Gastrocnemius medialis (tissue), 4 donors: ENCODE data around the gene PPP1R26. TPM values are rescaled to one million over a fixed set of nuclear protein-coding genes. Genes with fewer than 3 reads are reported as not detected.

Source experiments
- ATAC-seq, 2 donors: fragments of 150-250 bp; one replicate each; pipeline ENCODE4 v1.9.1; 2016
- DNase-seq, 2 donors: peaks; one replicate each; pipeline ENCODE4 v3.0.0-alpha.2; 2019
- H3K27ac ChIP-seq, 4 donors: fragments of 200-600 bp; sonication (generic); 1 replicate in 1 of 4; 2 replicates in 3 of 4; pipeline ENCODE4 v1.5.1; 2016 to 2018; ENCODE audit warnings: mild to moderate bottlenecking in 2 of 4, moderate library complexity in 1 of 4
- H3K27me3 ChIP-seq, 3 donors: fragments of 200-600 bp; sonication (generic) in 2 of 3; 1 replicate in 1 of 3; 2 replicates in 2 of 3; pipeline versions ENCODE4 v1.5.1 to v1.6.0; 2016 to 2019; ENCODE audit warnings: mild to moderate bottlenecking in 1 of 3, moderate library complexity in 1 of 3
- H3K36me3 ChIP-seq, 2 donors: fragments of 200-600 bp; sonication (generic) in 1 of 2; one replicate each; pipeline ENCODE4 v1.5.1; 2017 to 2018
- H3K4me1 ChIP-seq, 2 donors: fragments of 200-600 bp; sonication (generic) in 1 of 2; one replicate each; pipeline ENCODE4 v1.5.1; 2016 to 2017; ENCODE audit warnings: mild to moderate bottlenecking in 2 of 2
- H3K4me3 ChIP-seq, 4 donors: fragments of 200-600 bp; sonication (generic) in 3 of 4; 1 replicate in 1 of 4; 2 replicates in 3 of 4; pipeline ENCODE4 v1.5.1; 2016 to 2019; ENCODE audit warnings: mild to moderate bottlenecking in 2 of 4
- H3K9me3 ChIP-seq, 3 donors: fragments of 200-600 bp; sonication (generic) in 2 of 3; 1 replicate in 1 of 3; 2 replicates in 2 of 3; pipeline ENCODE4 v1.5.1; 2016 to 2019
- POLR2A ChIP-seq, 2 donors: fragments of 450-650 bp; IDR thresholded peaks; one replicate each; pipeline ENCODE4 v1.6.1; 2017; ENCODE audit warnings: antibody characterized with exemption in 2 of 2, mild to moderate bottlenecking in 2 of 2, moderate library complexity in 2 of 2
- in situ Hi-C, 4 donors: fragments of 200-750 bp; cut with MboI; loops; one replicate each; pipeline versions ENCODE4 v1.15.0 to v1.8.0; 2017; ENCODE audit warnings: low sequenced_read_pairs in 4 of 4
- intact Hi-C: fragments of 100-400 bp; cut with DNase I; formaldehyde crosslinking; loops from one replicate; pipeline ENCODE4 v1.15.1; 2023; ENCODE audit warnings: low total_unique reads
- total RNA-seq, 4 donors: library from RNA; depleted of rRNA; stranded (reverse); fragments of >200 nt; gene quantifications; one replicate each; pipeline versions ENCODE4 v1.1.0 to v1.2.3, GENCODE V29; 2016
- TF ChIP-seq, protein P1 (sequence below), 5 experiments: fragments of 450-650 bp in 3 of 5; fragments of 200-600 bp in 2 of 5; sonication (generic) in 2 of 5; IDR thresholded peaks in 4 of 5; conservative IDR thresholded peaks in 1 of 5; 1 replicate in 4 of 5; 2 replicates in 1 of 5; pipeline ENCODE4 v1.5.1; 2016 to 2019; ENCODE audit warnings: antibody characterized with exemption in 5 of 5, mild to moderate bottlenecking in 3 of 5, moderate library complexity in 3 of 5

PPP1R26 gene
- total RNA-seq, 4 donors from 2014 or later: 2.6 to 7.1 (median 5.1) TPM

- in situ Hi-C loops: no loop called here
- no peak for DNase-seq
Measured at GRCh38 chr9:135501261-135502167, 21.9 kb downstream of the PPP1R26 start.

DNA sequence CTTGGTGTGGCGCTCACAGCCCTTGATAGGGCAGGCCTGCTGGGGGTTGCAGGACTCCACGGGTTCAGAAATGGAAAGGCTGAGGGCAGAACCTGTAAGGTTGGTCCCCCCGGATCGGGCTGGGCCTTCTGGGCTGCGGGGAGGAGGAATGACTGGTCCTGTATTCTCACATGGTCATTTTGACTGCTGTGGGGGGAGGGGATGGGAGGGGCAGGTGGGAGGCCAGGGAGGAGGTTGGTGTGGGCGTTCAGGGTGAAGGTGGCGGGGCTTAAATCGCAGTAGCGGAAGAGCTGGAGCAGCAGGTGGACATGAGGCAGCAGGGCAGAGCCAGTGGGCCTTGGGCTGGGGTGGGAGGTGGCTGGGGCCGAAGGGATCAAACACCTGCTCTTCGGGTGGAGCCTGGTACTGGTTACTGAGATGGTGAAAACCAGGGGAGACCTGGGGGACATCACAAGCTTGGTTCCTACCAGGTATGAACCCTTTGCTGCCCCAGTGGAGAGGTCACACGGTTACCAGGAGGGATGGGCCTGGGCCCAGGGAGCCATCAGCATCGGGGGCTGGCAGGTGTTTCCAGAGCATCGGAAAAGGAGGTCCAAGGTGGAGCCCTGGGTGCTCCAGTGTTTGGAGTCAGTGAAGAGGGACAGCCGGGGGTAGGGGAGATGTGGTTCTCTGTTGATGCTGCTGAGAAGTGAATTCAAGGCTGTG lies 22.7 kb downstream of the PPP1R26 start:
- peaks cover 0 to 12% of the 10 kb centered on the region in 2 donors for H3K36me3 ChIP-seq
- no peaks in the 10 kb centered on the region for H3K27me3 ChIP-seq
- peak overlapping the region in 1 of 4 donors; percentile 87 for H3K4me3 ChIP-seq
- TF ChIP-seq, protein P1, sequence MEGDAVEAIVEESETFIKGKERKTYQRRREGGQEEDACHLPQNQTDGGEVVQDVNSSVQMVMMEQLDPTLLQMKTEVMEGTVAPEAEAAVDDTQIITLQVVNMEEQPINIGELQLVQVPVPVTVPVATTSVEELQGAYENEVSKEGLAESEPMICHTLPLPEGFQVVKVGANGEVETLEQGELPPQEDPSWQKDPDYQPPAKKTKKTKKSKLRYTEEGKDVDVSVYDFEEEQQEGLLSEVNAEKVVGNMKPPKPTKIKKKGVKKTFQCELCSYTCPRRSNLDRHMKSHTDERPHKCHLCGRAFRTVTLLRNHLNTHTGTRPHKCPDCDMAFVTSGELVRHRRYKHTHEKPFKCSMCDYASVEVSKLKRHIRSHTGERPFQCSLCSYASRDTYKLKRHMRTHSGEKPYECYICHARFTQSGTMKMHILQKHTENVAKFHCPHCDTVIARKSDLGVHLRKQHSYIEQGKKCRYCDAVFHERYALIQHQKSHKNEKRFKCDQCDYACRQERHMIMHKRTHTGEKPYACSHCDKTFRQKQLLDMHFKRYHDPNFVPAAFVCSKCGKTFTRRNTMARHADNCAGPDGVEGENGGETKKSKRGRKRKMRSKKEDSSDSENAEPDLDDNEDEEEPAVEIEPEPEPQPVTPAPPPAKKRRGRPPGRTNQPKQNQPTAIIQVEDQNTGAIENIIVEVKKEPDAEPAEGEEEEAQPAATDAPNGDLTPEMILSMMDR (IDR thresholded peaks at IDR 0.05 in 4 of 5, conservative IDR thresholded peaks at IDR 0.05 in 1 of 5): no peak
- no peak for TF ChIP-seq POLR2A (IDR thresholded peaks at IDR 0.05)
- in situ Hi-C loops (no loop called here), intact Hi-C loops (no loop called here)
- no peak overlapping the region for H3K27ac ChIP-seq
- H3K4me1 ChIP-seq: peaks cover 18 to 20% of the 10 kb centered on the region in 2 donors
- DNase-seq (no peak), ATAC-seq (no peak)
- no peaks in the 10 kb centered on the region for H3K9me3 ChIP-seq

More at GRCh38 chr9:135501261-135502167, 21.9 kb downstream of the PPP1R26 start:
- Histone ChIP-seq H3K36me3 (peaks cover 0 to 12% of the 10 kb centered on the region in 2 donors), H3K4me3 (peak overlapping the region; percentile 87 to 97 (median 93)), H3K27me3 (no peaks in the 10 kb centered on the region), H3K9me3 (no peaks in the 10 kb centered on the region), H3K4me1 (peaks cover 18 to 20% of the 10 kb centered on the region in 2 donors), H3K27ac (peak overlapping the region; percentile 77 to 89 (median 80))
- TF ChIP-seq, protein P1 (IDR thresholded peaks at IDR 0.05 in 4 of 5, conservative IDR thresholded peaks at IDR 0.05 in 1 of 5): no peak
- TF ChIP-seq POLR2A (IDR thresholded peaks at IDR 0.05): no peak
- intact Hi-C loops: no loop called here
- ATAC-seq: no peak

GRCh38 chr9:135502873-135503321 lies 23.3 kb downstream of the PPP1R26 start:
- ATAC-seq (no peak), DNase-seq (no peak)
- Histone ChIP-seq H3K27ac (no peak overlapping the region), H3K36me3 (peaks cover 0 to 12% of the 10 kb centered on the region in 2 donors), H3K27me3 (no peaks in the 10 kb centered on the region), H3K4me1 (peaks cover 18 to 20% of the 10 kb centered on the region in 2 donors), H3K4me3 (no peak overlapping the region), H3K9me3 (no peaks in the 10 kb centered on the region)
- TF ChIP-seq POLR2A (IDR thresholded peaks at IDR 0.05): no peak
- TF ChIP-seq, protein P1 (IDR thresholded peaks at IDR 0.05 in 4 of 5, conservative IDR thresholded peaks at IDR 0.05 in 1 of 5): no peak
- in situ Hi-C loops (no loop called here), intact Hi-C loops (no loop called here)

GRCh38 chr9:135503371-135504261 lies 24.0 kb downstream of the PPP1R26 start:
- DNase-seq (no peak), ATAC-seq (no peak)
- peaks cover 0 to 12% of the 10 kb centered on the region in 2 donors for H3K36me3 ChIP-seq
- intact Hi-C loops: no loop called here
- TF ChIP-seq, protein P1 (IDR thresholded peaks at IDR 0.05 in 4 of 5, conservative IDR thresholded peaks at IDR 0.05 in 1 of 5): no peak
- TF ChIP-seq POLR2A (IDR thresholded peaks at IDR 0.05): no peak
- H3K4me1 ChIP-seq: peaks cover 18 to 20% of the 10 kb centered on the region in 2 donors
- H3K9me3 ChIP-seq: no peaks in the 10 kb centered on the region
- no peak overlapping the region for H3K4me3 ChIP-seq
- no peaks in the 10 kb centered on the region for H3K27me3 ChIP-seq
- H3K27ac ChIP-seq: no peak overlapping the region
- in situ Hi-C loops: no loop called here
